ENCODE data around the gene TNS2. TPM values are rescaled to one million over a fixed set of nuclear protein-coding genes. Genes with fewer than 3 reads are reported as not detected.

The TNS2 gene
- total and polyA plus RNA-seq, 10 of the 15 experiments (the other 5 are each of a cell fraction or from before 2014, with no cell fraction given) = 0.03 to 0.72 (median 0.16) TPM; not detected in 4

DNA sequence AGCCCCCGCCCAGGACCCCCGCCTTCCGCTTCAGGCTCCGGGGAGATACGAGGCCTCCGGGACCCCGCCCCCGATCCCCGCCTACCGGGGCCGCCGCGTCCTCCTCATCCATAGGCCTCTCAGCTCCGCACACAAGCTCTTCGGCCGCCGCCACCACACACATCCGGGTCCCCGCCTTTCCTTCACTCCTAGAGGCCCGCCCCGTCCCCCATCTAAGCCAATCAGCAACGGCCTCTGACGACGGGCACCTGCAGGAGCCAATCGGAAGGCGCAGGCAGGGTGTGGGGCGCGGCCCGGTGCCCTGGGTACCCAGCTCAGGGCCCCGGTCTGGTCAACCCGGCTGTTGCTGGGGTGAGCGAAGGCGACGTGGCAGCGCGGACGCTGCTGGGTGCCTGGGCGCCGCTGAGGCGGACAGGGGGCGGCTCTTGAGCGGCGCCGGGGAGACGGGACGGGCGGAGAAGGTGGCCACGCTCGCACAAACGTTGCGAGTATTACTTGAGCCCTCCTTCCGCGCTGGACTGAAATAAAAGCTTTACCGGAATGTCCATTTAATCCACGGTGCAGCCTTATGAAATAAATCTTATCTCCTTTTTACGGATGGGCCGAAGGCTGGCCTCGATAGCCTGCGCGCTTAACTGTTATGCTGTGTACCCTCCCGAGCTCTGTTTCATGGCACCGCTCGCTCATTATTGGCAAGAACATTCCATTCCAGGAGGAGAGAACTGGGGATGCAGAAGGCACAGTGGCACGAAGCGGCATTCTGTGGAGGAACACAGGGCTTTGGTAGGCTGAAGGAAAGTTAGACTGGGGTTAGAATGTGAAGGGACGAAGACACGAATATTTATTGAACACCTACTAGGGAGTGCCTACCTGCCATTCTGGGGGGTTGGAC lies 29.6 kb downstream of the TNS2 start, which contains the start of gene SPRYD3 (continued):
- TF ChIP-seq ASH2L (IDR thresholded peaks at IDR 0.05; ENCODE audit: borderline replicate concordance, low read depth) = no peak
- 0 out of 2 replicates have a peak, but pooled peaks have one; percentile 6 for TF ChIP-seq RUNX3 (IDR thresholded peaks at IDR 0.05; ENCODE audit: low read length)
- no peak for TF ChIP-seq ZNF384 (IDR thresholded peaks at IDR 0.05; ENCODE audit: borderline replicate concordance, low read depth, low read length)
- TF ChIP-seq, protein P1, sequence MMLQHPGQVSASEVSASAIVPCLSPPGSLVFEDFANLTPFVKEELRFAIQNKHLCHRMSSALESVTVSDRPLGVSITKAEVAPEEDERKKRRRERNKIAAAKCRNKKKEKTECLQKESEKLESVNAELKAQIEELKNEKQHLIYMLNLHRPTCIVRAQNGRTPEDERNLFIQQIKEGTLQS (IDR thresholded peaks at IDR 0.05; ENCODE audit: borderline replicate concordance, extremely low read depth, low read depth, low read length) = no peak
- TF ChIP-seq SUZ12 (IDR thresholded peaks at IDR 0.05; ENCODE audit: unreplicated experiment) = no peak
- TF ChIP-seq ZZZ3 (IDR thresholded peaks at IDR 0.05; ENCODE audit: control insufficient read depth, insufficient read length, low read depth) = no peak
- no peak for TF ChIP-seq PAX5 (IDR thresholded peaks at IDR 0.05; ENCODE audit: borderline replicate concordance, low read depth, low read length)
- no peak for TF ChIP-seq EED (IDR thresholded peaks at IDR 0.05; ENCODE audit: low read depth)
- no peak for TF ChIP-seq RELA (IDR thresholded peaks at IDR 0.05; ENCODE audit: borderline replicate concordance, partially characterized antibody)
- no peak for TF ChIP-seq CBX5 (IDR thresholded peaks at IDR 0.05; ENCODE audit: low read depth)
- no peak; the same call in 1 of the 2 replicates for TF ChIP-seq NKRF (conservative IDR thresholded peaks at IDR 0.05)
- no peak for TF ChIP-seq BCL11A (IDR thresholded peaks at IDR 0.05; ENCODE audit: low read depth, low read length)
- TF ChIP-seq, protein P2, sequence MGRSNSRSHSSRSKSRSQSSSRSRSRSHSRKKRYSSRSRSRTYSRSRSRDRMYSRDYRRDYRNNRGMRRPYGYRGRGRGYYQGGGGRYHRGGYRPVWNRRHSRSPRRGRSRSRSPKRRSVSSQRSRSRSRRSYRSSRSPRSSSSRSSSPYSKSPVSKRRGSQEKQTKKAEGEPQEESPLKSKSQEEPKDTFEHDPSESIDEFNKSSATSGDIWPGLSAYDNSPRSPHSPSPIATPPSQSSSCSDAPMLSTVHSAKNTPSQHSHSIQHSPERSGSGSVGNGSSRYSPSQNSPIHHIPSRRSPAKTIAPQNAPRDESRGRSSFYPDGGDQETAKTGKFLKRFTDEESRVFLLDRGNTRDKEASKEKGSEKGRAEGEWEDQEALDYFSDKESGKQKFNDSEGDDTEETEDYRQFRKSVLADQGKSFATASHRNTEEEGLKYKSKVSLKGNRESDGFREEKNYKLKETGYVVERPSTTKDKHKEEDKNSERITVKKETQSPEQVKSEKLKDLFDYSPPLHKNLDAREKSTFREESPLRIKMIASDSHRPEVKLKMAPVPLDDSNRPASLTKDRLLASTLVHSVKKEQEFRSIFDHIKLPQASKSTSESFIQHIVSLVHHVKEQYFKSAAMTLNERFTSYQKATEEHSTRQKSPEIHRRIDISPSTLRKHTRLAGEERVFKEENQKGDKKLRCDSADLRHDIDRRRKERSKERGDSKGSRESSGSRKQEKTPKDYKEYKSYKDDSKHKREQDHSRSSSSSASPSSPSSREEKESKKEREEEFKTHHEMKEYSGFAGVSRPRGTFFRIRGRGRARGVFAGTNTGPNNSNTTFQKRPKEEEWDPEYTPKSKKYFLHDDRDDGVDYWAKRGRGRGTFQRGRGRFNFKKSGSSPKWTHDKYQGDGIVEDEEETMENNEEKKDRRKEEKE (IDR thresholded peaks at IDR 0.05) = no peak
- no peak for TF ChIP-seq ATF2 (IDR thresholded peaks at IDR 0.05; ENCODE audit: low read length)
- no peak for TF ChIP-seq CHD1 (IDR thresholded peaks at IDR 0.05; ENCODE audit: low read depth, low read length)
- no peak for TF ChIP-seq ESRRA (IDR thresholded peaks at IDR 0.05; ENCODE audit: low read length)
- TF ChIP-seq NR2C2 (IDR thresholded peaks at IDR 0.05; ENCODE audit: borderline replicate concordance, control insufficient read depth, insufficient read length, low read depth) = no peak
- TF ChIP-seq PAX8 (IDR thresholded peaks at IDR 0.05) = no peak
- no peak for TF ChIP-seq BMI1 (IDR thresholded peaks at IDR 0.05; ENCODE audit: borderline replicate concordance)
- TF ChIP-seq ZNF622 (IDR thresholded peaks at IDR 0.05) = no peak
- TF ChIP-seq EZH2 (IDR thresholded peaks at IDR 0.05; ENCODE audit: borderline replicate concordance, control insufficient read depth, low read depth, low read length) = no peak
- 0 out of 2 replicates have a peak, but pooled peaks have one; percentile 49 for TF ChIP-seq STAT1 (conservative IDR thresholded peaks at IDR 0.05)
- no peak for TF ChIP-seq MTA3 (IDR thresholded peaks at IDR 0.05; ENCODE audit: borderline replicate concordance, low read length)
- peak; percentile 71; the same call in 2 of the 3 replicates for TF ChIP-seq POU2F2 (IDR thresholded peaks at IDR 0.05; ENCODE audit: borderline replicate concordance, low read depth, low read length)
- no peak for TF ChIP-seq BRCA1 (IDR thresholded peaks at IDR 0.05; ENCODE audit: low read depth, low read length)

Measured in GM12878 (cell line).